GM11168 (cell line): ENCODE data around the gene PHRF1.
"Not testable (repeated sequence)": the region's sequence is repeated elsewhere in the genome, so short reads cannot be mapped to it uniquely, and the experiment has no call there.

Source experiments
- in situ Hi-C: fragments of 300-500 bp; cut with MboI; formaldehyde crosslinking; loops from one replicate; pipeline ENCODE4 v1.12.0; 2022; ENCODE audit warnings: low sequenced_read_pairs; ENCODE audit not compliant: unreplicated experiment

The PHRF1 gene

DNA sequence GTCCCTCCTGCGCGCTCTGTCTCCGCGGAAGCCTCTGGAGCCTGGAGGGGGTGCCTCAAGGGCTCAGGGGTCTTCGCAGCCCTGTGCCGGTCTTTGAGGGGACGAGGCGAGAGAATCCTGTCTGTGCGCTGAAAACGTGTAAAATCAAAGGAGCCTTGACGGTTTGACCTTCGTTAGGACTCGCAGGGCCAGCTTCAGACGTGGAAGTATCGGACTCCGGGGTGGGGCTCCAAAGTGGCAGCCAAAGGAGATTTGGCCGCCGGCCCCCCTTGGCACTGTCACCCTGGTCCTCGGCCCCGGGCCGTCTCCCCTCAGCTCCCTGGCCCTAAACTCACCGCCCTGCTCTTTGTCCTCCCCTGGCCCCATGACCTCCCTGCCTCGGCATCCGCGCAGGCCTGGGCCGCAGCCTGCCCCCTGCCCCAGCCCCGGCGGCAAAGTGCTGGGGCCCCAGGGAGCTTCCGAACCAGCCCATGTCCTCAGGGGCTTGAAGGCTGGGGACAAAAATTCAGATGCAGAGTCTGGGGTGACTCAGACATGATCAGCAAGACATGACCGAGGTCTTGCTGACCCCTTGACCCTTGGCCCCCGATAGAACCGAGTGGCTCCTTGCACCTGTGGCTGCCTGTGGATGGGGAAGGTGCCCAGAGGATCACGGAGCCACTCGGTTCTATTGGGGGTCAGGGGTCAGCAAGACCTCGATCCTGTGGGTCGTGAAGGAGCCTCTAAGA, 6.9 kb upstream of the PHRF1 start:
- in situ Hi-C loops: no loop called here

GRCh38 chr11:571802-572185, 4.5 kb upstream of the PHRF1 start:
- in situ Hi-C loops: no loop called here

DNA sequence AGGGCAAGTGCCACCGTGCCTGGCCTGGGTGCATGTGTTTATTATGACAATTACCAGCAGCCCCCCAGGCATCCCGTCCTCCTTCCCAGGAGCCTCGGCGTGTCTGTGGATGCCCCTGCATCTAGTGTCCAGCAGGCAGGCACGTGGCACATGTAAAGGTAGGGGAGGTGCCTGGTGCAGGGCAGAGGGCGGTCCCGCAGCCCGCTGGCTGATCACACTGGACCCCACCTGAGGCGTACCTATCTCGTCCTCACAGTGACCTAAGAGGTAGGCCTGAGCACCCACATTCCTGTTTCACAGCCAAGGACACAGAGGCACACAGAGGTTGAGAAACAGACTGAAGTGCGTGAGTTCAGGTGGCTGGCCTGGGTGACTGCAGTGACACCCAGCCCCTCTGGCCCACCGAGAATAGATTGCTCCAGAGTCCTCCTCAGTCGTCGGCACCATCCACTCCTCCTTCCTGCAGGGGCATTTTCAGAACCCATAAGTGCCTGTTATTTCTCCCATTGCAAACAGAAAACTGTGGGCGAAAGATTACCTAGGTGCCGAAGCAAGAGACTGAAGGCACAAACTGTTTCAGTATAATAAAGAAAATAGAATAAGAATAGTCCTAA, 3.0 kb upstream of the PHRF1 start:
- in situ Hi-C loops: no loop called here

DNA sequence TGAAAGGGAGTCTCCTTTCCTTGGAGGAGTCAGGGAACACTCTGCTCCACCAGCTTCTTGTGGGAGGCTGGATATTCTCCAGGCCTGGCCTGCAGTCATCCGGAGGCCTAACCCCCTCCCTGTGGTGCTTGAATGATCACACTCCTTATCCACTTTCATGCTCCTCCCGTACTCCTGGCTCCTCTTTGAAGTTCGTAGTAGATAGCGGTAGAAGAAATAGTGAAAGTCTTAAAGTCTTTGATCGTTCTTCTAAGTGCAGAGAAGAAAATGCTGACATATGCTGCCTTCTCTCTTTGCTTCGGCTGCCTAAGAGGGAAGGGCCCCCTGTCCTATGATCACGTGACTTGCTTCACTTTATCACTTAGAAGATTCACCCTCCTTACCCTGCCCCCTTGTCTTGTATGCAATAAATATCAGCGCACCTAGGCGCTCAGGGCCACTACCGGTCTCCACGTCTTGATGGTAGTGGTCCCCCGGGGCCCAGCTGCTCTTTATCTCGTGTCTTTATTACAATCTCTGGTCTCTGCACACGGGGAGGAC, 2.2 kb upstream of the PHRF1 start:
- in situ Hi-C loops: not testable (repeated sequence)

GRCh38 chr11:574632-575312, 1.5 kb upstream of the PHRF1 start:
- in situ Hi-C loops: no loop called here

- in situ Hi-C loops: no loop called here
Observed at GRCh38 chr11:575313-575995, 816 bp upstream of the PHRF1 start.

GRCh38 chr11:576811-577610, 741 bp downstream of the PHRF1 start:
- in situ Hi-C loops: no loop called here

DNA sequence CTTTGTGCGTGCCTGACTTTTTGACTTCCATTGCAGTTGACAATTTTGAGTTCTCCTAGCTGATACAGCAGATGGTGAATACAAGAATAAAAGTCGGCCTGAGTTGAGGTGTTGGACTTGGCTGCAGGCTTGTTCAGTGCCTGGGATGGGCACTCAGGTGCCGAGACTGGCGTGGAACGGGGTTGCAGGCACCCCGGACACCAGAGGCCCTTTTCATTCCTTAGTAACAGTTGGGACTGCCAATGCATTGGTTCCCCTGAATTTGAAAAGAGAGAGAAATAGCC, 1.3 kb downstream of the PHRF1 start:
- in situ Hi-C loops: no loop called here

DNA sequence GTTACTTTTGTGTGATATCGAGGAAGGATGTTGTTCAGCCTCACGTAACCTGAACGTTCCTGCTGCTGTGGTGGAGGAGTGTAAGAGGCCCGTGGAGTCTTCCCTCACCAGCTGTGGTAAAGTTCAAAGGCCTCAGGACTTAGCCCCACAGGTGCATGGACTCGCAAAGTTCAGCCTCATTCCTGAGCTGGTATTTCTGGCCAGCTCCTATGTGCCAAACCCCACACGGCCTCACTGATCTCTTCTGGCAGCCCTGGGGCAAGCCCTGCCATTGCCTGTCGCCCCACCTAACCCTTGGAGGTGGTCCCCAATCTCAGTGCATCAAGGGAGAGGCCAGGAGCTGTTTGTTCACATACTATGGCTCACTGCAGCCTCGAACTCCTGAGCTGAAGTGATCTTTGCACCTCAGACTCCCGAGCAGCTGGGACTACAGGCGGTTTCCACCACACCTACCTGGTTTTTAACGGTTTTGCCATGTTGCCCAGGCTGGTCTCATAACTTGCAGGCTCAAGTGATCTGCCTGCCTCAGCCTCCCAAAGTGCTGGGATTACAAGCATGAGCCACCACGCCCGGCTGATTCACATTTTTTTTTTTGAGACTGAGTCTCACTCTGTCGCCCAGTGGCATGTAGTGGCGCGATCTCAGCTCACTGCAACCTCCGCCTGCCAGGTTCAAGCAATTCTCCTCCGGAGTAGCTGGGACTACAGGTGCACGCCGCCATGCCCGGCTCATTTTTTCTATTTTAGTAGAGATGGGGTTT, 2.2 kb downstream of the PHRF1 start:
- in situ Hi-C loops: no loop called here

GRCh38 chr11:579830-580601, 3.7 kb downstream of the PHRF1 start:
- in situ Hi-C loops: no loop called here

DNA sequence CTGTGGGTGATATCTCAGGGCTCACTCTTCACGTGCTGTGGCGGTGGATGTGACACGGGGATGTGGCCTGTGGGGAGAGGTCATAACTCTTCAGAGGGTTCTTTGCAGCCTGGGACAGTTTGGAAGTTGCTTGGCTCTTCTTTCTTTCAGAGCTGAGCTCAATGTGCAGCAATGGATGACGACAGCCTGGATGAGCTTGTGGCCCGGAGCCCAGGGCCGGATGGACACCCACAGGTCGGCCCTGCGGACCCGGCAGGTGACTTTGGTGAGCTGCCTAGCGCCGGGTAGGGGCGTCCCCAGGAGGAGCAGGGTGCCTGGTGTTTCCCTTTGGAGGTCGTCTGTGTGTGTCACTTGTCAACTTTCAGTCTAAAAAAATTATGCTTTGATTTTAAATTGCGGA, 5.1 kb downstream of the PHRF1 start:
- in situ Hi-C loops: no loop called here

GRCh38 chr11:581752-582151, 5.5 kb downstream of the PHRF1 start:
- in situ Hi-C loops: no loop called here

DNA sequence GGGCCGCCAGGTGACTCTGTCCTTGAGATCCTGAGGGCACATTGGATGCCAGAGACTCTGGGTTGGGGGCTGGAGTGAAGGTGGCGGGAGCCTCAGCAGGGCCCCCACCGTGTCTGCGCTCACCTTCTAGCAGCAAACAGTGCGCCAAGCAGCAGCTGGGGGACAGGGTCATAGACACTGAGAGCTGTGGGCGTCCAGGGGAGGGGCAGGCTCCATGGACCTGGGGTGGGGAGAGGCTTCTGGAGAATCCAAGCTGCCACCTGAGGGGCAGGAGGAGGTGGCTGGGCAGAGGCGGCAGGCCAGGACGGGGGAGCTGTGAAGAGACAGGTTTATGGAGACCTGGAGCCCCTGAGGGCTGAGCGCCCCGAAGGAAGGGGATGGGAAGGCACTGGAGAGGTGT, 8.0 kb downstream of the PHRF1 start:
- in situ Hi-C loops: no loop called here

DNA sequence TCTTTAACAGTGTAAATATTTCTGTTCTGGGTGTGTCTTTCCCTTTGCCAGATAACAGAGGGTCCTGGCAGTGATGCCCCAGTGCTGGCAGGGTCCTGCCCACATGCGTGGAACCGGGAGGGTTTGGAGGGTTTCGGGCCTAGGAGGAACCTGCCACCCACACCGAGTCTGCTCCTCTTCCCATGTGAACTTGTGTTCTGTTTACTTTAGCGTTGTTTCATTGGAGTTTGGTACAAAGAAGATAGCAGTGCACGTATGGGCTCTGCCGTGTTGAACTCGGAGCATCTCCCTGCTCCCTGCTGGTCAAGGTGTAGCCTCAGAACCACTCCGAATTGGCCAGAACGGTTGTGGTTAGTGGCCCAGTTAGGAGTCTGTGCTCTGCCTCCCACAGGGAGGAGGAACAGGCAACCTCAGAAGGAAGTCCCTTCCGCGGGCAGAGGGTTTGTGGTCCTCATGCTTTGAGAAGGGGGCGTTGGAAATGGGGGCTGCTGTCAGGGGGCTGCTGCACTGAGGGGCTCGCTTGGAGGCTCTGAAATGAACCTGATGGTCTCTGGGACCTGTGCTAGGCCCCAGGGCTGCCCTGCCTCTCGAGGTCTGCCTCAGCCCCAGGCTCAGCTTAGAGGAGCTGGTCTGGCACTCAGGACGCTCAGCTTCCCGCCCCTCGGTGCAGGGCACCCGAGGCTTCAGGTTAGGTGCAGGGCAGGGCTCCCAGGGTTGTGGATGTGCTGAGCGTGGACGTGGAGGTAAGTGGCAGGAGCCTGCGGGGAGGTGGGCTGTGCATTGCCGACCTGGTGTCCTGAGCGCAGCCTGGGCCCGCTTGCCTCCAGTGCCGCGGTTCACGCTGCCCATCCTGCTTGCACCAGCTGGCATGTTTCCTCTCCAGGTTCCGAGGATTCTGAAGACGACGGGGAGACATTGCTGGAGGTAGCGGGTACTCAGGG, 10.4 kb downstream of the PHRF1 start:
- in situ Hi-C loops: no loop called here

DNA sequence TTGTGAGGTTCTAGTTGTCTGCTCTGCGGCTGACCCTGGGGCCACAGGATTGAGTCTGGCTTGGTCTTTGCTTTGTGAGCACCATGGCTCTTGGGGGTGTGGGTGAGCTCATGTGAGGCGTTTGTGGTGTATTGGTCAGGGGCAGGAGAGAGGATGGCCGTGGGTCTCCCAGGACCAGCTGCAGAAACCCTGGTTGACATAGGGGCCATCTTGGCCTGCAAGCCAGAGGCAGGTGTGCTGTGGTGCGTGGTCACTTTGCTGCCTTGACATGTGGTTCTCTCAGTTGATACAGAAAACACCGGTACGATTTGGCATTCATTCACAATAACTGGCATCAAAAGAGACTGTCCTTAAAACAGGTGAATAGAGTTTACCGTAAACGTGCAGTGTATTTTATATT, 11.3 kb downstream of the PHRF1 start:
- in situ Hi-C loops: no loop called here

DNA sequence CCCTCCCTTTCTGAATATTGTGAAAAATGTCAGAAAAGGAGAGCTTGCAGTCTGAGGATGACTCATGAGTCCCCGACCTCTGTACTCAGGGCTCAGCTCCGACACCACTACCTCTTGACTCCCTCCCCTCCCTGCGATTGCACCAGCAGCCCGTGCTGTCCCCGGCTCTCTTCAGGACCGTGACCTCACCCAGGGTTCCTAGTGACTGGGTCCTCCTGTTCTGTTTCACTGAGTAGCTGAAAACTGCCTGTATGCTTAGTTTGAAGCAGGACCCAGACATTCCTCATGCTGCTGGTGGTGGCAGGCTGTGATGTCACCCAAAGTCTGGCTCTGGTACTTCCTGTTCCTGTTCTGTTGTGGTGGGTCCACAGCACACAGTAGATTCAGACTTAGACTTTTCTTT, 11.7 kb downstream of the PHRF1 start:
- in situ Hi-C loops: no loop called here

GRCh38 chr11:589798-590197, 13.5 kb downstream of the PHRF1 start:
- in situ Hi-C loops: no loop called here

DNA sequence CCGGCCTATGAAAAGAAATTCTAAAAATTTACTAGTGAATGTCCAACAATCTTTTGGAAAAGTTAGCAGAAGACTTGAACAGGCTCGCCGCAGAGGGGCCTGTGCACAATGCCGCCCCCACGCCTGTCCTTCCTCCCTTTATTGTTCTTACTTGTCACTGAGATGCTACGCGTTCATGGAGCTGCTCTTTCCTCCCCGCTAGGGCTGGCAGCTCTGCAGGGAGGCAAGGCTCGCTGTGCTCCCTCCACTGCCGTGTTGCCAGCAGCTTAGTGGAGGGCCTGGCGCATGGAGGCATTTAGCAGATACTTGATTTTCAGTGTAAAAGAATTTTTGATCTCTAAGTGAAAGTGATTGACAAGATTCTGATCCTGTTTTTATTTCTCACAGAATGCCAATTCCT, 14.7 kb downstream of the PHRF1 start:
- in situ Hi-C loops: no loop called here
